Urothelium cell line (cell line): ENCODE measurements around the gene FOXO6.

ENCODE experiments used
- DNase-seq: peaks from one replicate; pipeline ENCODE4 v3.0.0; 2011; ENCODE audit warnings: low spot score, mixed read lengths
- FAIRE-seq: peaks from 2 replicates; lab custom pipeline; 2011; peaks lifted over from hg19 to GRCh38; lab: Jason Lieb, UNC

FOXO6 gene

DNA sequence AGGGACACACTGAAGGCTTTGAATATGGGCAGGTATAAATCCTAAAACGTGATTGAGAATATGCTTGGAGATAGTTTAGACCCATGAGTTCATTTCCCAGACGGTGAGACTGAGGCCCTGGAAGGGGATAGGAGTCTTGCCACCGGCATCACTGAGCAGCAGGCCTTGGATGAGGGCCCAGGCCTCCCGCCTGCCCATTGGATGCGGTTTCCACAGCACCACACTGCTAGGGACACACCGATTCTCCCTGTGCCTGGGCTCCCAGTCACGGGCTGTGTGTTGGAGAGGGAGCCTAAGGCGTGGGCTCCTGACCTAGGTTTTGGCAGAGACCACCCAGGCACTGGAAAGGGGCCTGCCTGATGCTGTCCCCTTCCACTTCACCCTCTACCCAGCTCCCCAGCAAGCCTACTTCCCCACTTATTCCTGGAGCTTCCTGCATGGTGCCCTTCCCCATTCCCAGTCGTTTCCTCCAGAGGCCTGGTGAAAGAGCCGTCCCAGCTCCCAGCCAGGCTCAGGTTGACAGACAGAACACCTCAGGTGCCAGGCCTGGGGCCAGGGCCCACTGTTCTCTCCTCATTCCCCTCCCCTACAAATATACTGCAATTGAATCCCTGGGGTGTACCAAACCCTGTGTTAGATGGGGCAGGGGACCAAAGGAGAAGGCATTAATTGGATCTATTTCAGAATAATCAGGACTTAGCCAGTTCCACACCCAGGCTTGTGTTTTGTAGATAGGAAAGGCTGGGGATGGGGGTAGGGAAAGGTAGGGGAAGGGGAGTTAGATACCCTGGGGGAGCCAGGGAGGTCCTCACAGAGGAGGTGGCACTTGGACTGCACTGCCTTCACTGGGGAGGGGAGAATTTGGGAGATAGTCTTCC lies 3.4 kb downstream of the FOXO6 start:
- DNase-seq (no peak), FAIRE-seq (peak; percentile 9)

DNA sequence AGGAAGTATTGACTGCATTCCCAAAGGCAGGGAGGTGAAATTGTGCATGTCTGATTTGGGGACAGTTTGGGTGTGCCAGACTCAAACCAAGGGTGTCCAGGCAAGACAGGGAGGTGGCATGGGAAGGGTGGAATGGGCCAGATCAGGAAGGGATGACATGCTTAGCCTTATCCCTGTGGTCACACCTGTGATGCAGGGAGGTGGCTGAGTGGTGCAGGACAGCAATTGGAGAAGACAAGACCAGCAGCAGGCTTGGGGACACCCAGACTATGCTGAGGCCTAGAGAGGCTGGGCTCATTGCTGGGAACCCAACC lies 4.0 kb downstream of the FOXO6 start:
- FAIRE-seq (peak; percentile 95), DNase-seq (no peak)

DNA sequence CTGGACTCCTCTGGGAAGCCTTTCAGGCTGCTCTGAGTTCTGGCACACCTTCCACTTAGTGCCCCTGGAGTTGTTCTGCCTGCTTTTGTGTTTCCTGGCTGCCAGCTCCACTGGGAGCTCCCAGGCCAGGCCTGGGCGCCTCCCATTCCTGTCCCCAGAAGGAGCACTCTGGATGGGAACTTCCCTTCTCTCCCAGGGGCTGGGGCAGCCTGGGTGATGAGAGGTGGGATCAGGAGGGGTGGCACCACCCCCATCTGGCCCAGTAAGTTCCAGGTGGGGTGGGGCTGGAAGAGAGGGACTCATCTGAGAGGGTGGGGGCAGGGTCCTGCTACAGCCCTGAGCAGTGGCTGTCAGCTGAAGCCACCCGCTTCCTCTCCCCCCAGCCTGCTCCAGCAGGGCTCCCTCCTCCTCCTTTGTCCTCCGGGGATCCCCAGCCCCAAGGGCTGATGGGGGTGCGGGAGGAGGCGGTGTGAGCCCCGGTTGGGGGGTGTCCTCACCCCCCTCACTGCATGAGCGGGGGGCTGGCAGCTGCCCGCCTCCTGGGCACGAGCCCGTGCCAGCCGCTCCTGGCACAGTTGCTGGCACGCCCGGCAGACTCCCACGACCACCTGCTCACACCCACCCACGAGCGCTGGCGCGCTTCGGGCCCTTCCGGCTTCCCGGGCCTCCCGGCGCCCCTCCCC lies 4.7 kb downstream of the FOXO6 start:
- peak; percentile 88 for FAIRE-seq

DNA sequence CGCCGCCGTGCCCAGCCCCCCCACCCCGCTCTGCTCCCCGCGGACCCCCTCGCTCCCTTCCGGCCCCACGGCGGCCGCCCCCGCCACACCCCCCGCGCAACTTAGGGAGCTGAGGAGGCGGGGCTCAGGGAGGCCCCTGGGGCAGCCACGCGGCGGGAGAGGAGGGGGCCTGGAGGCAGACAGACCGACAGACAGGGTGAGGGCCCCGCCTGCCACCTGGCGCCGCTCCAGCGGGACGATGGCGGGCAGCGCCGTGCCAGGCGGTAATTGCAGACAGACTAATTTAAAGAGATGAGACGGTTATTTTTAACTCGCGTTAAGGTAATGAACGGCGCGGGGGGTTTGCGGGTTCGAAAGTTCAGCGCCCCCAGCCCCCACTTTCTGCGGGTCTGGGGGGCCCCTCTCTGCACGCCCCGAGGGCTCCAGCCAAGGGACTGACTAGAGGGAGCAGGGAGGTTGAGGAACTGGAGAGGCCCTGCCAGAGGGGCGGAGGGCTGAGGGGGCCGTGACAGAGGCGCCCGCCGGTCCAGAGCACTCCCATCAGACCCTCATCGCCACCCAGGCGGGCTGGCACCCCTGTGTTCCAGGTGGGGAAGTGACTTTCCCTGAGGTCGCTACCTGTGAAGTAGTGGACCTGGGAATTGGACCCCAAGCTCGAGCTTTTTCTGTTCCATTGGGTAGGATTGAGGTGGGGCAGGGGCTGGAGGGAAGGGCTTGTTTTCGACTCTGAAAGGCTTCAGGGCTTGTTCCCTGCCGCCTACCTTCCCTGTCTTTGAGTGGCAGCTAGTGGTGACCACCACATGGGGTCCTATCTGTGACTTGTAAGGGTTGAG lies 5.4 kb downstream of the FOXO6 start:
- FAIRE-seq (peak; percentile 32), DNase-seq (peak; percentile 58)

More for the DNA sequence above, 4.7 kb downstream of the FOXO6 start:
- no peak for DNase-seq

DNA sequence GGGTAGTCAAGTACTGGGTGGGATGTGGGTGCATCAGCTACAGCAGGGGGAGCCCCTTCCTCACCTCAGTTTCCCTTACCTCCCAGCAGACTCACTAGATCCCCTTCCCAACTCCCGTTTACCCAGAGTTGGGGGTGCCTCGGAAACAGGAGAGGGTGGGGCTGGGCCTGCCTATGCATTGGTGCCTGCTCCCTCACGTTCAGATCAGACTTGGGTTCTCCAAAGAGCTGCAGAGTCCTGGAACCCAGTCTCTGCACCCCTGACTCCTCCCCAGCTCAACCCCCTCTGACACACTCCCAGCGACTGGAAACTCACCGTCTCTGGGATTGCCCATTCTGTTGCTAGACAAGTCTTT lies 6.0 kb downstream of the FOXO6 start:
- DNase-seq = no peak
- FAIRE-seq = no peak

DNA sequence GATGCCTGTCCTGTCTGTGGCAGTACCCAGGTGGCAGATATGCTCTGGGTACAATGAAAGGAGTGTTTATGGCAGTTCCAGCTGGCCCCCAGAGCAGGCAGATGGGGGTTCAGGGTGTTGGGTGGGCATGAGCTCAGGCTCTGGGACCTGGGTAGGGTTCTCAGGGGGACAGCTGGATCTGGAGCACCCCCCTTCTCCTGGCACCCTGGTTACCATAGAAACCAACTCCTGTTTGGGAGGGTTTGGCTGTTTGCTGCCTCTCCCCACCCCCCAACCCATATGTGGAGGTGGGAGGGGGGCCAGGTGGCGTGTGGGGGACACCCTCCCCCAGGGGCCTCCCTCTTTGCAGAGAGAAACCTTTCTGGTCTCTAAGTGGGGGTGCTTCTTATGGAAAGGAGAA lies 7.1 kb downstream of the FOXO6 start:
- FAIRE-seq (peak; percentile 55), DNase-seq (no peak)

DNA sequence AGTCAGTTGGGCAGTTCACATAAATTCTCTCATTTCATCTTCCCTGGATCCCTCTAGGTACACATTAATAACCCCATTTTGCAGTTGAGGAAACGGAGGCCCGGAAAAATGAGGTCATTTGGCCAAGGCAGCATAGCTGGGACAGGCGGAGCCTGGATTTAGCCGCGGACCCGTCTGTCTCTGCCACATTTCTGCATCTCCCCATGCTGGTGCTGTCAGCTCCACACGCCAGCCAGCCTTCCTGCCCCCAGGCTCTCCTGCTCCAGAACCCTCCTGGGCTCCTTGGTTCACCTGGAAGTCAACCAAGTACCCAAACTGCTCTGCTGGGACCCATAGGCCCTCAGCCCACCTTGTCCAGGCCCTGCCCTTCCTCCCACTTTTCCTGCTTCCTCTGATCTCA lies 7.6 kb downstream of the FOXO6 start:
- no peak for DNase-seq
- peak; percentile 23 for FAIRE-seq

DNA sequence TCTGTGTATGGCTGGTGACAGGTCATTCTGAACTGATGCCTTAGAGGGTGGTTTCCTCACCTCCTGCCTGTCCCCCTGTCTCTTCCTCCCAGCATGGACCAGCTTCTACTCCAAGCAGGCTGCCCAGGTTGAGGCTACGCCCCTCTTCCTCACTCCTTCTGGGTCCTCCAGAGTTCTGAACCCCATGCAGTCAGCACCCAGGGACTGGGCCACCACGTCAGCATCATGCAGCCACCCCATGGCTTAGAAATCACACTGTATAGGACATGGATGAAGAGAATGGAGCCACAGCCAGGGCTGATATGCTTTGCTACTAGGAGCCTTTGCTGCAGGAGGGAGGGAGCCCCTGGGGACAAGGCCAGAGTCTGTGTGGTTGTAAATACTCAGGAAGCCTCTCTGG lies 8.3 kb downstream of the FOXO6 start:
- no peak for FAIRE-seq
- no peak for DNase-seq

DNA sequence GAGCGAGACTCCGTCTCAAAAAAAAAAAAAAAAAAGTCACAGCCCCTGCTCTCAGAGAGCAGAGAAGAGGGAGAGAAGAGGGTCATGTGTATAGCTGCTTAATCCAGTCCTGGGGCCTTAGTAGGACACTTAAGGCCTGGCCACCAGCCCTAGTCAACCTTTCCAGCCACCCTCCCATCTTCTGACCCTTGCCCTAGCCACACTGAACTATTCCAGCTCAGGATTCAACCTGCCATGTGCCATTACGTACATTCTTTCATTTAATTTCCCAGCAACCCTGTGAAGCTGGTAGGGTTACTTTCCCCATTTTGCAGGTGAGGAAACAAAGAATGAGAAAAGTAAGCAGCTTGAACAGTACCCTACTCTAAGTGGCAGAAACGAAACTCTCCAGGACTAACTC lies 9.0 kb downstream of the FOXO6 start:
- FAIRE-seq = no peak

DNA sequence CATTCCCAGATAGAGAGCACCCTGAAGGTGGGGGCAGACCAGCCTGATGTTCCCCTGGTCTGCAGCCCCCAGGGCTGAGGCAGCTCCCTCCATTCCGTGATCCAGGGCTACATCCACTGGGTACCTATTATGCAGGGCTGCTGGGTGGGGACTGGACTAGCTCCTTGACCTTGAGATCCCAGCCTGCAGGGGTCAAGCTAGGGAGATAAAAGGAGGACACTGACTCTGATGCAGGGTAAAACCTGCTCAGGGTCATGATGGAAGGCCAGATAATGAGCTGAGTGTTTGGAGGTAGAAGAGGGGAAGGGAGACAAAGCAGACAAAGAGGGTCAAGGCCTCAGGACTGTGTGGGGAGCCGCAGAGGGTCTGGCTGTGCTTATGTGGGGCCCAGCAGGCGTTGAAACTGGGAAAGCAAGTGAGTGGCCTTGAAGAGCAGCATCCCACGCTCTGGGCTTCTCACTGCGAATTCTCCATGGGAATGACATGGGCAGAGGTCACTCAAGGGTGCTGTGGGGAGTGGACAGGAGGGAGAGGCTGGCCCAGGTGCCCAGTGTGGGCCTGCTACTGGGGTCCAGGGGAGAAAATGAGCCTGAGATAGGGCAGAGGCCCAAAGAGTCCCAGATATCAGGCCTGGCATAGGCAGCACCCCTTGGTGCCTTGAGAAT lies 9.7 kb downstream of the FOXO6 start:
- FAIRE-seq (no peak), DNase-seq (no peak)

More for the DNA sequence above, 9.0 kb downstream of the FOXO6 start:
- no peak for DNase-seq

DNA sequence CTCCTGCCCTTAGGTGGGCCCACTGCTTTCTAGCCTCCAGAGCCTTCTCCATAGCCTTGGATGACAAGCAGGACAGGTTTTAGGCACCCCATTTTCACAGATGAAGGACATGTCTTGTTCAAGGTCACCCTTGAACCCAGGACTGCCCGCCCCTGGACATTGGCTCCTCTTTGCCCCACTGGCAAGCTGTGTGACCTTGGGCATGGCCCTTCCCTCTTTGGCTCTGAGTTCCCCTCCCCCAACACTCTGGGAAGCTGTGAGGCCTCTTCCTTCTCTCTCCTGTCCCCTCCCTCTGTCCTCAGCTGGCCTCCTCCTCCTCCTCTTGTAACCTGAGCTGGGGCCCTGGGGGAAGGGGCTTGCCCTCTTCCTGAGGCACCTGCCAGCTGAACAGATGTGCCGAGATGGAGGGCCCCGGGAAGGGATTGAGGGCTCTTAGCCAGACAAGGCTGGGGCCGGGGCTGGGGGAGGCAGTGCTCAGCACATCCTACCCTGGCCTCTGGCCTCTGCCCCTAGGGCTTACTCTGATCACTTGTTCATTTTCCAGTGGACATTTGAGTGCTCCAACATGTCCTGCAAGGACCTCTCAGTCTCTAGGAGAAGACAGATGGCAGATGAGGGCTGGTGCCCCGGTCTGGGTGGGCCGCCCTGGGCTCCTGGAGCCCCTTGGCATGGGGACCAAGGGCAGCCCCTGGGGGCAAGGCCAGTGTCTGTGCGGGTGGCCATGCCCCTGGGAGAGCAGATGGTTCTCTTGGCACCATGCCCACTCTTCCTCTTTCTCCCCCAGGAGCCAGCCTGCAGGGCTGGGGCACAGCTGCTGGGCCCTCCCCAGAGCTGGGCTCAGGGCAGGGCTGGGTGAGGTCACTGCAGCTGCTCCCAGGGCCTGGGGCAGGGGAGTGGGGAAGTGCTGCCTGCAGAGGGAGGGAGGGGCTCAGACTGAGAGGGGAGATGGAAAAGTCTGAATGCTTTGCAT lies 10.7 kb downstream of the FOXO6 start:
- DNase-seq = peak; percentile 81
- peak; percentile 93 for FAIRE-seq

DNA sequence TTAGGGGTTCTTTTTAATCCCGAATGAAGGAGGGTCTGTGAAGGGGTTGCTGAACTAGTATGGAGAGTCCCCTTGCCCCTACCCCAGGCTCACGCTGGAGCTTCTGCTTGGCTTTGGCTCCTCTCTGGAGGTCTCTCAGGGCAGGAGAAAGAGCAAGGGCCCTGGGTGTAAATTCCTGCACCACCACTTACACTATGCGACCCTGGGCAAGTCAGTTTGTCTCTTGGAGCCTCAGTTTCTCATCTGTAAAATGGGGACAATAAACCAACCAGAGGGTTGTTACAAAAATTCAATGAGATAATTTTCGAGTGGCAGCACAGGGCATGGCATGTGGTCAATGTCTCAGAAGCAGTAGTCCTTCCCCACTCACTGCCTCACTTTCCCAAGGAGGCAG lies 11.4 kb downstream of the FOXO6 start:
- DNase-seq = no peak
- FAIRE-seq = no peak

DNA sequence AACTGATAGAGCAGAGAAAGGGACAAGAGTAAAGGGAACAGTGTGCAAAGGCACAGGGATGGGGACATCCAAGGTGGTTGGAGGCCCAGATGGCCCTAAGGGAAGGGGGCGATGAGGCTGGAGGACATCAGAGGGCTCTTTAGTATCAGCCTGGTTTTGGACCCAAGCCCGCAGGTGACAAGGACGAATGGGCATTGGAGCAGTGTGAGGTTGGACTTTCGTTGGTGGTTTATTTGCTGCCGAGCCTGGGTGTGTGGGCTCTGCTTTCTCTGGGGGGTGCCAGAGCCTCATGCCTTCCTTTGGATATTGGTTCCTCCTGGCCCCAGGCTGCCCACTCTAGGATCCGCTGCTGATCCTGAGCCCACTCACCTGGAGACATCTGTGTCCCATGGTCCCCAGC lies 12.1 kb downstream of the FOXO6 start:
- FAIRE-seq = no peak
- DNase-seq = no peak

DNA sequence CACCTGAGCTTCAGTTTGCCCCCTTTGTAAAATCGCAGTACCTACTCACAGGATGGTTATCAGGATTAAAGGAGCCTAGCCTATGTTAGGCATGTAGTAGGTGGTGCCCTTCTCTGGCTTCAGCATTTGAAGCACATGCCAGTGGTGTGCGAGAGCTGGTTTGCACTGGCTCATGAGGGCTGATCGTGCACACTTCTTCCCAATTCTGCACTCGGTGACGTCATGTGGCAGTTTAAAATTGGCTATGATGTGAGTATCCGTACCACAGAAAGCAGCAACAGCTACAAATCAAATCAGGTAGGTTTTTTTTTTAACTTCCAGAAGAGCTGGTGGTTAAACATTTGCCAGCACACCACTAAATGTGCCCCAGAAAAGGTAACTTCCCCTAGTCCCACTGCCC lies 13.5 kb downstream of the FOXO6 start:
- DNase-seq (no peak), FAIRE-seq (no peak)

DNA sequence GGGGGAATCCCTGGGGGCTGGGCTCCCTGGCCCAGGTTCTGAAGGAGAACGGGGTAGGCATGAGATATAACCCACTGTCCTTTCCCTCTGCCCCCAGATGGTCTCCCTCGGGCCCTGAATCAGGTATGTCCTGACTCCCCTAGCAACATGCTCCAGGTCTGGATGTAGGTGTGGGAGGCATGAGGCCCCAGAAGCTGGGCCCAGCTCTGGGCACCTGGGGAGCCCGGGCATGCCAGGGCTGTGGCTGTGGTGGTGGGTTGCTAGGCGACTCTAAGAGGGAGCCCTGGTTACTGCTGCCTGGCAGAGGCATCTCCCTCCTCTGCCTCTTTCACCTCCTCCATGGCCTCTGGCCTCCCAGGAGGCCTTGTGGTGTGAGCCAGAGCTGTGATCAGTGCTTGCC lies 16.2 kb downstream of the FOXO6 start:
- FAIRE-seq = no peak
- DNase-seq = no peak

DNA sequence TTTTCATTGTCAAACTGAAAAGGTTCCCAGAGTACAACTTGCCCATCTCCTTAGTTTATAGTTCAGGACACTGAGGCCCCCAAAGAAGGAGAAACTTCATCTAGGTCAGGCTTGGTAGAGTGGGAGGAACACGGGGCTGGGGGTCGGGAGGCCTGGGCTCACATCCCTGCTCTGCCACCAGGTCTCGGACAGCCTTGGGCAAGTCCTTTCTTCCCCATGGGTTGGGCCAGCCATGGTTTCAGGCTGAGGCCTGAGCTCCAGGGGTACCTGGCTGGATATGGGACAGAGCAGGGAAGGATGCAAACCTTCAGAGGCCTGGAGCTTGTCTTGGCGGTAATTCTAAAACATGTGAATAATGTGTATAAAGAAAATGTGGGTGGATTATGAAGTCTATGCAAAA lies 17.0 kb downstream of the FOXO6 start:
- no peak for DNase-seq
- FAIRE-seq = no peak

DNA sequence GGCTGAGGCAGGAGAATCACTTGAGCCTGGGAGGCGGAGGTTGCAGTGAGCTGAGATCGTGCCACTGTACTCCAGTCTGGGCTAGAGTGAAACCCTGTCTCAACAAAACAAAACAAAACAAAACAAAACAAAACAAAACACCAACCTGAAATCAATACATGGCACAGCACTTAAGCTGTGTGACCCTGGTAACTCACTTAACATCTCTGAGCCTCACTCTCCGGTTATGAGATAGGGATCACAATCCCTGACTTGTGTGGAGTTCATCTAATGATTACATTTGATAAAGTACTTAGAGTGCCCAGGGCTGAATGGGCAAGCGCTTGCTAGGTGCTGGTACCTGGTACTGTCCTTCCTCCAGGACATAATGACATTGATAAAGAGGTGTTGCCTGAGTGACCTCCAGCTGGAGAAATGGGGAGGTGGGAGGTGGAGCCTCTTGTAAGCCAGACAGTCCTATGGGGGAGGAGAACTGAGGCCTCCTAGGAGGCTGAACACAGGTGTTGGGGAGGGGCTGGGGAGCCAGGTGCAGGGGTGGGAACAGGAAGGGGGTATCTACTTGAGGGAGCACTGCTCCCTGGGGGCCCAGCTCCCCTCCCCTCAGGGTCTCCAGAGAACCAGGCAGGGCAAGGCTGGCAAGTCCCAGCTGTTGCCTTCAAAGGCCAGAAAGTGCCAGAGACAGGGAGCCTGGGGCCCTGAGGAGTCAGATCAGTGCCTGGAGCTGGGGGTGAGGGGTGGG lies 17.9 kb downstream of the FOXO6 start:
- DNase-seq (no peak), FAIRE-seq (peak; percentile 27)

DNA sequence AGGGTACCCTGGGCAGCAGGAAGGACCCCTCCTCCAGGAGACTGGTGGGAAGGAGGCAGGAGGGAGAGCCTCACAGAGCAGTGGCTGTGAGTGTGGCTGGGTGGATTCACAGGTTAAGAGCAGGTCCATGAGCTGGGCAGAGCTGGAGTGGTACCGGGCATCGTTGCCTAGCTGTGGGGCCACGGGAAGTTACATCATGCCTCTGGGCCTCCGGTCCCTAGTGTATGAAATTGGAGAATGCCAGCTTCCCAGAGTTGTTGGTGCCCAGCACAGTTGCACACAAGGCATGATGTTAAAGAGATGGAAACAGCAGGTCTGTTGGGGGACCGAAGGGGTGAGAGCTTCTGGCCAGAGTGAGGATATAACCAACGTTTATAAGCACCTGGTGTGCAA lies 18.5 kb downstream of the FOXO6 start:
- FAIRE-seq (peak; percentile 37), DNase-seq (no peak)

DNA sequence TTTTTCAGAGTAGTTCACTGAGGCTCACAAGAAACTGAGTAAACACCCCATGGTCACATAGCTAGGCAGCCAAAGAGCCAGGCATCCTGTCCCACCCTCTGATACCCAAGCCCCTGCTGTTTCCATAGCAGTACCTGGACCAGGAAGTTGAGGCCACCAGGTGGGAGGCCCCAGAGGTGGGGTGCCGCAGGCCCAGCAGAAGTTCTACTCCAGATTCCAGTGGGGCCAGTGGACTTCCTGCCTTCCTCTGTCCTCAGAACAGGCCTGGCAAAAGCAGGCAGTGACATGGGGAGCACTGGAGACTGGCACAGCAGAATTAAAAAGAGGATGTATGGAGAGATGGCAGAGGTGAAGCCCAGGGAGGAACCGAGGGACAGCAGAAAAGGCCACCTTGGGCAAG lies 19.0 kb downstream of the FOXO6 start:
- FAIRE-seq (no peak), DNase-seq (no peak)
